Smooth muscle cell of trachea (primary cell): Measurements from ENCODE around the gene B2M. TPM values are rescaled to one million over a fixed set of nuclear protein-coding genes. Genes with fewer than 3 reads are reported as not detected.

Experiments used
- total RNA-seq: library from RNA; depleted of rRNA; stranded (reverse); fragments of >200 nt; gene quantifications from 2 replicates; pipeline ENCODE4 v1.2.1, GENCODE V29; 2014

B2M gene
- total RNA-seq: 2,721 and 2,931 TPM in 2 replicates

DNA sequence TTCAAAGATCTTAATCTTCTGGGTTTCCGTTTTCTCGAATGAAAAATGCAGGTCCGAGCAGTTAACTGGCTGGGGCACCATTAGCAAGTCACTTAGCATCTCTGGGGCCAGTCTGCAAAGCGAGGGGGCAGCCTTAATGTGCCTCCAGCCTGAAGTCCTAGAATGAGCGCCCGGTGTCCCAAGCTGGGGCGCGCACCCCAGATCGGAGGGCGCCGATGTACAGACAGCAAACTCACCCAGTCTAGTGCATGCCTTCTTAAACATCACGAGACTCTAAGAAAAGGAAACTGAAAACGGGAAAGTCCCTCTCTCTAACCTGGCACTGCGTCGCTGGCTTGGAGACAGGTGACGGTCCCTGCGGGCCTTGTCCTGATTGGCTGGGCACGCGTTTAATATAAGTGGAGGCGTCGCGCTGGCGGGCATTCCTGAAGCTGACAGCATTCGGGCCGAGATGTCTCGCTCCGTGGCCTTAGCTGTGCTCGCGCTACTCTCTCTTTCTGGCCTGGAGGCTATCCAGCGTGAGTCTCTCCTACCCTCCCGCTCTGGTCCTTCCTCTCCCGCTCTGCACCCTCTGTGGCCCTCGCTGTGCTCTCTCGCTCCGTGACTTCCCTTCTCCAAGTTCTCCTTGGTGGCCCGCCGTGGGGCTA lies at the start of gene B2M, which contains the start of gene PATL2:
Gene B2M (plus strand): TSS at position 422 of the 647 bp plus-strand sequence. CDS start 30 bp downstream, at position 452.
Gene PATL2 (minus strand): TSS at position 228 of the 647 bp plus-strand sequence. CDS start 34,833 bp downstream, outside the sequence.

DNA sequence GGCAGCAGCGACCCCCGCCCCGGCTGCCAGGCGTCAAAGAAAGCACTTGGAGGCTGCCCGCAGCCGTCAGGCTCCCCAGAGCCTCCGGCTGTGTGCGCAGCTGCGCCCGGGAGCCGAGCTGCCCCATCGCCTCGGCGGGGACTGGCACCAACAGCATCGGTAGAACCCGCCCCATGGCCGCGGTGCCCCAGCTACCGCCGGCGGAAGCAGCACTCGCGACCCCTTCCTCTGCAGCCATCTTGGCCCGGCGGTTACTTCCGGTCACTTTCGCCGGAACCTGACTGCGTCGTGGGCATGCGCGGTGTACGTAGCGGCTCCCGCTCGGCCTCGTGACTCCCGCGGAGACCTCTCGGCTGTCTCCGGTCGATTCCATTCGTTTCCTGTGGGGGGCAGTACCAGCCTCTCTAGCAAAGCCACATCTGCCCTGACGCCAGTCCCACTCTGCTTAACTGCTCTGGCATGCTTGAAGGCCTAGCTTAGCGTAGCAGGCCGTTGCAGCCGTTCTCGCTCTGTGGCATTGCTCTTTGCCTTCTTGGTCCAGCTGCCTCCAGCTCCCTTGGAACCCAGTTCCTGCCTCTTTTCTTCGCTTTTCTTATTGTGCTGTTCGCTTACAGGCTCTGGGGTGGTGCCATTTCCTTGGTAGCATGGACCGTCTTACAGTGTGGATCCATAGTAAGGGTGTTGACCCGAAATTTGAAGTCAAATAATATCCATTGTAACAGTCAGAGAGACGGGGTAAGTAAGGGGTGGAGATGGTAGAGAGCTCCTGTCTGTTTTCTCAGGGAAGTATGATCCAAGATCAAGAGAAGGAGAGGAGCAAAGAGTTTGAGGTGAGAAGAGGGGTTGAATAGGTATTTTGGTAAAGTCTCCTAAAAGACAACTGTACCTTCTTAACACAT lies 47.7 kb upstream of the B2M start, which contains the start of gene SPG11:
Gene SPG11 (minus strand): TSS at position 253 of the 899 bp plus-strand sequence. CDS start 15 bp downstream, at position 238.

DNA sequence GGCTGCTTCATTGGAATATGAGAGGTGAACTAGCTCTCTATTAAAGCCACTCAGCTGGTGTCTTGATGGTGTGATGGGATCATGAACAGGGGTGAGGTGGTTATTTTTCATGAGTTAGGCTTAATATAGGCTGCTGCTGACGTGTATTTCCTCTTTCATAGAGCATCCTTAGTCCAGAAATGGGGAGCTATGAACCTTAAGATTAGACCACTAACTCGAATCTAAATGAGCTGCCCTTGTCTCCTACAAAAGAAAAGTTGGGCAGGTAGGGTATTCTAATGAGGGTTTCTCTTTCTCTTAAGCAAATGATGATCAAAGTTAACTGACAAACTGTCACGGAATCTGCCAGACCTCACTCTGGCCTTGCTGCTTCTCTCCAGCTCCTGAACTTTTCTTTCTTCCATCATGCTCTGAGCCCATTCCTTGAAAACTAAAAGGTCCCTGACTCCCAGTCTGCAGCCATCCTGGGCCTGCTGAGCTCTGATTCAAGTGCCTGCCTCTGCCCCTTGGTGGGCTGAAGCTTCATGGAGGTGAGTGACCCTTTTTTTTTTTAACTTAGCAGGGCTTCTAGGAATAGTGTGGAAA lies 25.0 kb downstream of the B2M start, which contains the start of gene TRIM69:
Gene TRIM69 (plus strand): TSS at position 348 of the 585 bp plus-strand sequence. CDS start 177 bp downstream, at position 525.

Other genes with a start within 250 kb of the B2M start
- 25.3 and 33.7 TPM in 2 replicates for gene EIF3J, start 174.4 kb upstream of the B2M start, total RNA-seq
- gene SPG11, start 47.9 kb upstream of the B2M start, total RNA-seq: 103 and 126 TPM in 2 replicates
- gene PATL2, start 194 bp upstream of the B2M start, total RNA-seq: 1.2 and 1.3 TPM in 2 replicates
- 26.0 and 28.2 TPM in 2 replicates for gene TRIM69, start 25.0 kb downstream of the B2M start, total RNA-seq
- not detected in 2 replicates for gene TERB2, start 245.2 kb downstream of the B2M start, total RNA-seq